OCI-LY7 (cell line): ENCODE data around the gene BTBD17. TPM values are rescaled to one million over a fixed set of nuclear protein-coding genes. Genes with fewer than 3 reads are reported as not detected.

ENCODE experiments used
- BruUV-seq: library from RNA; stranded (reverse); fragments of 400-500 nt; replicated peaks from 2 replicates; lab custom pipeline; 2021; lab: Mats Ljungman, UMichigan
- CTCF ChIA-PET: fragments of 300-600 bp; sonication (Branson Sonifier 250); formaldehyde crosslinking; loops from one replicate; lab custom pipeline; 2022; ENCODE audit warnings: antibody characterized with exemption; ENCODE audit not compliant: unreplicated experiment; lab: Charles Lee
- POLR2A ChIA-PET: fragments of 300-600 bp; sonication (Branson Sonifier 250); formaldehyde crosslinking; loops from one replicate; lab custom pipeline; 2022; ENCODE audit warnings: antibody characterized with exemption; lab: Charles Lee
- DNase-seq: peaks from one replicate; pipeline ENCODE4 v3.0.0-alpha.2; 2015; ENCODE audit warnings: low spot score
- H2AFZ ChIP-seq: fragments of 200-600 bp; sonication (generic), shearing (Covaris generic); 2 replicates; pipeline ENCODE4 v1.6.1; 2014; ENCODE audit warnings: mild to moderate bottlenecking, antibody characterized with exemption, low read length, moderate library complexity
- H3K27ac ChIP-seq: fragments of 200-600 bp; sonication (generic); 2 replicates; pipeline ENCODE4 v1.5.1; 2014; ENCODE audit warnings: mixed run types, low read depth, mild to moderate bottlenecking, moderate library complexity, low read length, inconsistent platforms; ENCODE audit not compliant: poor library complexity, severe bottlenecking
- H3K36me3 ChIP-seq: fragments of 200-600 bp; sonication (generic); 2 replicates; pipeline ENCODE4 v1.6.1; 2014; ENCODE audit warnings: mild to moderate bottlenecking, antibody characterized with exemption, low read length, moderate library complexity, mixed read lengths; ENCODE audit not compliant: insufficient read depth
- H3K4me1 ChIP-seq: fragments of 200-600 bp; sonication (generic); 2 replicates; pipeline ENCODE4 v1.5.1; 2014; ENCODE audit warnings: mild to moderate bottlenecking, low read length; ENCODE audit not compliant: insufficient read depth, poor library complexity, severe bottlenecking
- H3K4me2 ChIP-seq: fragments of 200-600 bp; sonication (generic); 2 replicates; pipeline ENCODE4 v1.6.1; 2014; ENCODE audit warnings: mild to moderate bottlenecking, low read length
- H3K4me3 ChIP-seq: fragments of 200-600 bp; sonication (generic); 2 replicates; pipeline ENCODE4 v1.5.1; 2014; ENCODE audit warnings: mild to moderate bottlenecking, low read depth, low read length; ENCODE audit not compliant: poor library complexity, severe bottlenecking
- H3K79me2 ChIP-seq: fragments of 200-600 bp; sonication (generic); 2 replicates; pipeline ENCODE4 v1.6.1; 2016; ENCODE audit warnings: low read depth, mild to moderate bottlenecking, low read length, moderate library complexity, mixed read lengths; ENCODE audit not compliant: insufficient read depth
- H3K9me2 ChIP-seq: fragments of 200-600 bp; sonication (generic); 2 replicates; pipeline ENCODE4 v1.6.1; 2016; ENCODE audit warnings: mild to moderate bottlenecking, low read length, mixed read lengths; ENCODE audit not compliant: insufficient read depth
- H3K9me3 ChIP-seq: fragments of 200-600 bp; sonication (generic); 2 replicates; pipeline ENCODE4 v1.6.1; 2014; ENCODE audit warnings: mild to moderate bottlenecking, mixed run types, low read length, mixed read lengths
- H4K20me1 ChIP-seq: fragments of 200-600 bp; sonication (generic); 2 replicates; pipeline ENCODE4 v1.6.1; 2014; ENCODE audit warnings: mild to moderate bottlenecking, antibody characterized with exemption, low read length, moderate library complexity, mixed read lengths; ENCODE audit not compliant: insufficient read depth
- CTCF ChIP-seq: fragments of 200-600 bp; sonication (generic); conservative IDR thresholded peaks from 2 replicates; pipeline ENCODE4 v1.5.1; 2014; ENCODE audit warnings: mild to moderate bottlenecking, antibody characterized with exemption, low read length, moderate library complexity, mixed read lengths
- EZH2phosphoT487 ChIP-seq: fragments of 200-600 bp; sonication (generic); IDR thresholded peaks from 2 replicates; pipeline ENCODE4 v1.6.1; 2018; ENCODE audit warnings: low read depth, borderline replicate concordance, mild to moderate bottlenecking, mixed run types, antibody characterized with exemption, low read length, moderate library complexity, mixed read lengths
- intact Hi-C: fragments of 100-400 bp; cut with micrococcal nuclease; formaldehyde crosslinking; loops from one replicate; pipeline ENCODE4 v1.10.0; 2022; ENCODE audit not compliant: unreplicated experiment
- total RNA-seq, 2 experiments: library from RNA; depleted of rRNA in 1 of 2; stranded (reverse); fragments of >200 nt in 1 of 2; shearing (Covaris generic) in 1 of 2; gene quantifications; 2 replicates each; pipeline ENCODE4 v1.2.3, GENCODE V29; 2014 to 2022

Gene BTBD17
- total RNA-seq, 2 experiments from 2014 or later = not detected

- H4K20me1 ChIP-seq = no peaks in the 10 kb centered on the region
- no peak overlapping the region for H3K4me2 ChIP-seq
- H3K27ac ChIP-seq = no peak overlapping the region
- no TSS peak for BruUV-seq
- CTCF ChIA-PET = interaction anchor here (0.6 kb wide), 1 partner anchor 344 kb away, joined by 4 read pairs; no protein-coding TSS in a partner anchor
- peaks cover 13% of the 10 kb centered on the region for H3K4me1 ChIP-seq
- no peaks in the 10 kb centered on the region for H3K9me3 ChIP-seq
- intact Hi-C loops = no loop called here
- DNase-seq = no peak
- POLR2A ChIA-PET = no interaction called here
- H2AFZ ChIP-seq = no peak overlapping the region
- no peaks in the 10 kb centered on the region for H3K36me3 ChIP-seq
- no peaks in the 10 kb centered on the region for H3K79me2 ChIP-seq
- H3K9me2 ChIP-seq = no peaks in the 10 kb centered on the region
- TF ChIP-seq EZH2phosphoT487 = no peak
- no peak for TF ChIP-seq CTCF
- no peak overlapping the region for H3K4me3 ChIP-seq
These were observed 32.3 kb downstream of the BTBD17 start for GRCh38 chr17:74329378-74329777.

DNA sequence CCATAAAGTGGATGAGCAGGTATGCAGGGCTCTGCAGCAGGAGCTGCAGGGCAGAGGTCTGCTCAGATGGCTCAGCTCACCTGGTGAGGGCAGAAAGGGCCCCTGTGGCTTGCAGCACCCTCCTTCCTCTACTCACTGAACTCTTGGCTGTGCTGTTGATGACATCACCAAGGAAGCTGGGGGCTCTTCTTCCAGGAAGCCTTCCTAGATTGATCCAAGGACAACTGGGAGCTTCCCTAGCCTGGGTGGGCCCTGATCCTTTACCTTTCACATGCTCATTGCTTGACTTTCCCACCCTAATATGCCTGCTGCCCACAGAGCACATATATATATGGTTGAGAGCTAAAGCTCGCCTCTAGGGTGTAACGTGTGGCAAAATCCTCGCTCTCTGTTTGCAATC is 33.2 kb downstream of the BTBD17 start:
- Histone ChIP-seq H3K4me2 (no peak overlapping the region), H3K27ac (no peak overlapping the region), H3K9me3 (no peaks in the 10 kb centered on the region), H3K79me2 (no peaks in the 10 kb centered on the region), H4K20me1 (no peaks in the 10 kb centered on the region), H3K9me2 (no peaks in the 10 kb centered on the region), H3K4me3 (no peak overlapping the region), H2AFZ (no peak overlapping the region), H3K36me3 (no peaks in the 10 kb centered on the region), H3K4me1 (peaks cover 13% of the 10 kb centered on the region)
- no peak for TF ChIP-seq CTCF
- TF ChIP-seq EZH2phosphoT487 = no peak
- intact Hi-C loops = no loop called here
- ChIA-PET CTCF (no interaction called here), POLR2A (no interaction called here)
- no peak for DNase-seq
- no TSS peak for BruUV-seq

- no peaks in the 10 kb centered on the region for H3K9me3 ChIP-seq
- ChIA-PET POLR2A (no interaction called here), CTCF (no interaction called here)
- intact Hi-C loops = no loop called here
- no peaks in the 10 kb centered on the region for H4K20me1 ChIP-seq
- H3K36me3 ChIP-seq = no peaks in the 10 kb centered on the region
- H3K79me2 ChIP-seq = no peaks in the 10 kb centered on the region
- TF ChIP-seq CTCF = no peak
- no peaks in the 10 kb centered on the region for H3K9me2 ChIP-seq
- no TSS peak for BruUV-seq
- no peak overlapping the region for H3K4me2 ChIP-seq
- H3K27ac ChIP-seq = no peak overlapping the region
- H2AFZ ChIP-seq = no peak overlapping the region
- no peaks in the 10 kb centered on the region for H3K4me1 ChIP-seq
- H3K4me3 ChIP-seq = no peak overlapping the region
- no peak for DNase-seq
These were observed 35.2 kb downstream of the BTBD17 start for GRCh38 chr17:74326506-74326905.
